GM19023 (cell line): ENCODE measurements around the gene UHRF1.
"Not testable (repeated sequence)": the region's sequence is repeated elsewhere in the genome, so short reads cannot be mapped to it uniquely, and the experiment has no call there.

Experiments
- ATAC-seq: cut with Tn5 transposase; IDR thresholded peaks from one replicate; pipeline ENCODE4 v1.9.1; 2021; ENCODE audit warnings: mild to moderate bottlenecking, moderate library complexity; ENCODE audit not compliant: unreplicated experiment

The UHRF1 gene

GRCh38 chr19:4970558-4971423 is 61.5 kb downstream of the UHRF1 start:
- ATAC-seq = no peak

GRCh38 chr19:4971424-4971793 is 62.1 kb downstream of the UHRF1 start:
- ATAC-seq = no peak

GRCh38 chr19:4971816-4972495 is 62.7 kb downstream of the UHRF1 start:
- ATAC-seq = no peak

- no peak for ATAC-seq
Observed at GRCh38 chr19:4972509-4973230, 63.4 kb downstream of the UHRF1 start.

GRCh38 chr19:4974880-4975469 is 65.7 kb downstream of the UHRF1 start:
- no peak for ATAC-seq

GRCh38 chr19:4975601-4976000 is 66.3 kb downstream of the UHRF1 start:
- ATAC-seq = not testable (repeated sequence)

- no peak for ATAC-seq
Observed at GRCh38 chr19:4976401-4977298, 67.3 kb downstream of the UHRF1 start.

GRCh38 chr19:4977299-4978174 is 68.2 kb downstream of the UHRF1 start:
- ATAC-seq = no peak

- no peak for ATAC-seq
Observed at GRCh38 chr19:4979211-4979807, 70.0 kb downstream of the UHRF1 start.

- ATAC-seq = no peak
Observed at GRCh38 chr19:4980067-4980466, 70.8 kb downstream of the UHRF1 start.

GRCh38 chr19:4980838-4981680 is 71.8 kb downstream of the UHRF1 start:
- no peak for ATAC-seq

- ATAC-seq = no peak
Observed at GRCh38 chr19:4981681-4981958, 72.3 kb downstream of the UHRF1 start.

- ATAC-seq = no peak
Observed at GRCh38 chr19:4983346-4984105, 74.2 kb downstream of the UHRF1 start.

GRCh38 chr19:4984106-4984380 is 74.7 kb downstream of the UHRF1 start:
- ATAC-seq = no peak

GRCh38 chr19:4984438-4984990 is 75.2 kb downstream of the UHRF1 start:
- no peak for ATAC-seq

- no peak for ATAC-seq
Observed at GRCh38 chr19:4985551-4985991, 76.3 kb downstream of the UHRF1 start.

- ATAC-seq = no peak
Observed at GRCh38 chr19:4986056-4986455, 76.8 kb downstream of the UHRF1 start.
